ENCODE measurements around the gene NUDT4. TPM values are rescaled to one million over a fixed set of nuclear protein-coding genes. Genes with fewer than 3 reads are reported as not detected.
"Not testable (repeated sequence)": the region's sequence is repeated elsewhere in the genome, so short reads cannot be mapped to it uniquely, and the experiment has no call there.

NUDT4 gene
- total RNA-seq, 1 experiment from 2014 or later: 51.0 TPM

DNA sequence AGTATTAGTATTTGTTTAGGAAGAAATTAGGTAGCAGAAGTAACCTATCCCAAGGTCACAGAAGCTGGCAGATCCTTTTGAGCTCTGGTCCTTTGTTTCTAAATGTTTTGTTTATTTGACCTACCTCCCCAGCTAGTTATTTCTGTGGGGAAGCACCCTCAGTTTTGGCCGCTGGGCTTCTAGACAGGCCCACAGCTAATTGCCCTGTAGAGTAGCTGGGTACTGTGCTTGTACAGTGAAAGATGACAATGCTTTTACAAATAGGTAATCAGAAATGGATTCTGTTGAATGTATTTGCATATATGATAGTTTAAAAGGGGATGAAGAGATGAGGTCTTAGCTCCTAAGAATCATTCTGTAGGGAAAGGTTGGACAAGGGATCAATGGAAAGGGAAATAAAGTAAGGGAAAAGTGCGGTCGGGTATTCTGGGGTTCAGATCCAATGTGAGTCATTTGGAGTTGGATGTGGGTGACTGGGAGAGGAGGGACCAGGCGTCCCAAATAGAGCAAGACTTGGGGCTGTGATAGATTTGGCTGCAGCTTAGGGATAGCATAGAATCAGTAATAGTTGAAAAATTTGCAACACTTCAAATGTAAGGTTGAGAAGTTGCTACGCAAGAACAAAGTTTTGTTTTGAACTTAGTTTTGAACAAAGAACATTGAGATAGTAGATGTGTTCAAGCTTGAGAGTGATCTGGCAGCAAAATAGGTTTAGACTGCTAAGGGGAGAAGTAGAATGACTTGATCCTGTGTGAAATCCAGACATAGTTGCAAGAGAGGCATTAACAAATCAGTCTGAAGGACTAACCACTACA is 3.6 kb downstream of the NUDT4 start:
- no TSS peak for BruUV-seq (replicated peaks)
- Histone ChIP-seq H3K4me1 (replicated peaks; ENCODE audit: insufficient read depth) (peaks cover 20% of the 10 kb centered on the region), H3K79me2 (ENCODE audit: low read depth) (peaks cover 88% of the 10 kb centered on the region), H3F3A (ENCODE audit: insufficient read depth, low read depth) (peaks cover 17% of the 10 kb centered on the region), H3K4me3 (peak overlapping the region; percentile 86), H3K9me3 (ENCODE audit: insufficient read depth, low read depth) (no peaks in the 10 kb centered on the region), H2AFZ (no peak overlapping the region), H3K27ac (no peak overlapping the region), H3K9me2 (ENCODE audit: insufficient read depth) (no peaks in the 10 kb centered on the region), H3K36me3 (ENCODE audit: low read depth) (peaks cover 12% of the 10 kb centered on the region), H3K4me2 (peak overlapping the region; percentile 80), H4K20me1 (ENCODE audit: insufficient read depth) (peaks cover 53% of the 10 kb centered on the region), H3K27me3 (ENCODE audit: insufficient read depth, low read depth) (no peaks in the 10 kb centered on the region)
- DNase-seq: no peak
- POLR2A ChIA-PET (ENCODE audit: unreplicated experiment): interaction anchor here (0.5 kb wide), 1 partner anchor 10 kb away, joined by 4 read pairs; no protein-coding TSS in a partner anchor
- CTCF ChIA-PET: interaction anchor here (1.8 kb wide), 1 partner anchor 394 kb away, joined by 7 read pairs; no protein-coding TSS in a partner anchor
- intact Hi-C loops (cut with micrococcal nuclease; ENCODE audit: unreplicated experiment): no loop called here
- no peak for TF ChIP-seq EZH2 (IDR thresholded peaks at IDR 0.05; ENCODE audit: low read depth)
- TF ChIP-seq, protein P1, sequence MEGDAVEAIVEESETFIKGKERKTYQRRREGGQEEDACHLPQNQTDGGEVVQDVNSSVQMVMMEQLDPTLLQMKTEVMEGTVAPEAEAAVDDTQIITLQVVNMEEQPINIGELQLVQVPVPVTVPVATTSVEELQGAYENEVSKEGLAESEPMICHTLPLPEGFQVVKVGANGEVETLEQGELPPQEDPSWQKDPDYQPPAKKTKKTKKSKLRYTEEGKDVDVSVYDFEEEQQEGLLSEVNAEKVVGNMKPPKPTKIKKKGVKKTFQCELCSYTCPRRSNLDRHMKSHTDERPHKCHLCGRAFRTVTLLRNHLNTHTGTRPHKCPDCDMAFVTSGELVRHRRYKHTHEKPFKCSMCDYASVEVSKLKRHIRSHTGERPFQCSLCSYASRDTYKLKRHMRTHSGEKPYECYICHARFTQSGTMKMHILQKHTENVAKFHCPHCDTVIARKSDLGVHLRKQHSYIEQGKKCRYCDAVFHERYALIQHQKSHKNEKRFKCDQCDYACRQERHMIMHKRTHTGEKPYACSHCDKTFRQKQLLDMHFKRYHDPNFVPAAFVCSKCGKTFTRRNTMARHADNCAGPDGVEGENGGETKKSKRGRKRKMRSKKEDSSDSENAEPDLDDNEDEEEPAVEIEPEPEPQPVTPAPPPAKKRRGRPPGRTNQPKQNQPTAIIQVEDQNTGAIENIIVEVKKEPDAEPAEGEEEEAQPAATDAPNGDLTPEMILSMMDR (conservative IDR thresholded peaks at IDR 0.05): no peak

DNA sequence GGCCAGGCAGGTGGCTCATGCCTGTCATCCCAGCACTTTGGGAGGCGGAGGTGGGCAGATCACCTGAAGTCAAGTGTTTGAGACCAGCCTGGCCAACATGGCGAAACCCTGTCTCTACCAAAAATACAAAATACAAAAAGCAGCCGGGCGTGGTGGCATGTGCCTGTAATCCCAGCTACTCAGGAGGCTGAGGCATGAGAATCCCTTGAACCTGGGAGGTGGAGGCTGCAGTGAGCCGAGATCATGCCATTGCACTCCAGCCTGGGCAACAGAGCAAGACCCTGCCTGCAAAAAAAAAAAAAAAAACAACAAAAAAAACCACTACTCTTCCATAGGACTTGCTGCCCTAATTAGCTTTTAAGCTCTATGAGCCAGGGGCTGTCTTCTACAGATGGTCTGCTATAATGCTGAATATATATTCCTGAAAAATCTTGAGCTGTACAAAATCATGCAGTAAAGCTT is 4.3 kb downstream of the NUDT4 start:
- POLR2A ChIA-PET (ENCODE audit: unreplicated experiment): interaction anchor here (0.5 kb wide), 1 partner anchor 10 kb away, joined by 4 read pairs; no protein-coding TSS in a partner anchor
- intact Hi-C loops (cut with micrococcal nuclease; ENCODE audit: unreplicated experiment); H3K9me2 ChIP-seq (ENCODE audit: insufficient read depth); H2AFZ ChIP-seq; BruUV-seq (replicated peaks); CTCF ChIA-PET; H3K27ac ChIP-seq; DNase-seq; H3K27me3 ChIP-seq (ENCODE audit: insufficient read depth, low read depth); H3K9me3 ChIP-seq (ENCODE audit: insufficient read depth, low read depth): not testable (repeated sequence)
- peaks cover 53% of the 10 kb centered on the region for H4K20me1 ChIP-seq (ENCODE audit: insufficient read depth)
- peaks cover 15% of the 10 kb centered on the region for H3K4me1 ChIP-seq (replicated peaks; ENCODE audit: insufficient read depth)
- peaks cover 12% of the 10 kb centered on the region for H3F3A ChIP-seq (ENCODE audit: insufficient read depth, low read depth)
- H3K4me2 ChIP-seq: peak overlapping the region; percentile 80
- peaks cover 88% of the 10 kb centered on the region for H3K79me2 ChIP-seq (ENCODE audit: low read depth)
- H3K4me3 ChIP-seq: peak overlapping the region; percentile 86; the same call in 1 of the 2 replicates
- H3K36me3 ChIP-seq (ENCODE audit: low read depth): peaks cover 16% of the 10 kb centered on the region

DNA sequence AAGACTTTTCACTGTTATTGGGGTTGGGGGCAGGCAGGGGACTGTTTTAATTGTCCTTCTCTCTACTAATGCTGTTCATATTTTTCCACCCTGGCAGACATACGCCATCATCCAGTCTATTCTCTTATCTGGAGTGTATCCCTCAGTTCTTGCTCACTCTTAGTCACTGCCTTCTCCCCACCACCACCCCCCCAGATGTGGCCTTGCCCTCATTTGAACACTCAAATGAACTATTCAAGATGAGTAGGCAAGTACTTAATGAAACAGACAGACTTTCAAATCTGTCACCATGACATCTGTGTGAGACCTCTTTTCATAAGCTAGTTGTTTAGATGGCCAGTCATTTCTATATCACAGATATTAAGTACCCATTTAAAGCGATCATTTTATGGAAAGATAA is 10.1 kb downstream of the NUDT4 start:
- intact Hi-C loops (cut with micrococcal nuclease; ENCODE audit: unreplicated experiment): no loop called here
- peaks cover 93% of the 10 kb centered on the region for H3K79me2 ChIP-seq (ENCODE audit: low read depth)
- no peak for DNase-seq
- H3K27ac ChIP-seq: no peak overlapping the region
- no peak overlapping the region for H2AFZ ChIP-seq
- peaks cover 11% of the 10 kb centered on the region; the same call in 1 of the 2 replicates for H3F3A ChIP-seq (ENCODE audit: insufficient read depth, low read depth)
- no peaks in the 10 kb centered on the region for H3K27me3 ChIP-seq (ENCODE audit: insufficient read depth, low read depth)
- peaks cover 55% of the 10 kb centered on the region for H4K20me1 ChIP-seq (ENCODE audit: insufficient read depth)
- no TSS peak for BruUV-seq (replicated peaks)
- TF ChIP-seq, protein P1 (conservative IDR thresholded peaks at IDR 0.05): no peak
- no peak for TF ChIP-seq EZH2 (IDR thresholded peaks at IDR 0.05; ENCODE audit: low read depth)
- H3K4me2 ChIP-seq: no peak overlapping the region
- H3K36me3 ChIP-seq (ENCODE audit: low read depth): peaks cover 26% of the 10 kb centered on the region
- POLR2A ChIA-PET (ENCODE audit: unreplicated experiment): no interaction called here
- no peaks in the 10 kb centered on the region for H3K9me2 ChIP-seq (ENCODE audit: insufficient read depth)
- no peaks in the 10 kb centered on the region for H3K9me3 ChIP-seq (ENCODE audit: insufficient read depth, low read depth)
- peaks cover 8% of the 10 kb centered on the region; the same call in 1 of the 2 replicates for H3K4me1 ChIP-seq (replicated peaks; ENCODE audit: insufficient read depth)
- no peak overlapping the region for H3K4me3 ChIP-seq
- CTCF ChIA-PET: no interaction called here

All from PC-9 (cell line).